ENCODE measurements around the gene PGF.

Gene PGF

DNA sequence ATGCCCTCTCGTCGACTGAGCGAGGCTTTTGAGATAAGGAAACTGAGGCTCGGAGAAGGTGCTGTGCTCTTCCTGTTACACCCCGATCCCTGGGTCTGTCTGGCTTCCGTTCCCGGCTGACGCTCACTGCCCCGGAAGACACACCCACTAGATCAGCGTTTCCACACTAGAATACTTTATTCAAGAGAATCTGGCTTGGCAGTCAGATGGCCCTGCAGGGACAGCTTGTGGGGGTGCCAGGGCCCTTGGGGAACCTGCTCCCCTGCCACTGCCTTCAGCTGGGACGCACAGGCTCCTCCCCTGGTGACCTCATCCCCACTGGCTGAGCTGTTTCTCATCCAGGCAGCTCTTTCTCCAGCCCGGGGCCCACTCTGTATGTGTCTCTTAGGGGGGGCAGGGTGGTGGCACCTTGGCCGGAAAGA, 13.7 kb downstream of the PGF start:
- DNase-seq (ENCODE audit: low read depth in 2 of 2) = peak; percentile 31 to 54
- H3K4me3 ChIP-seq (replicated peaks in 1 of 2; ENCODE audit: low read depth in 2 of 2, low read length in 2 of 2) = no peak overlapping the region
- TF ChIP-seq, protein P1, sequence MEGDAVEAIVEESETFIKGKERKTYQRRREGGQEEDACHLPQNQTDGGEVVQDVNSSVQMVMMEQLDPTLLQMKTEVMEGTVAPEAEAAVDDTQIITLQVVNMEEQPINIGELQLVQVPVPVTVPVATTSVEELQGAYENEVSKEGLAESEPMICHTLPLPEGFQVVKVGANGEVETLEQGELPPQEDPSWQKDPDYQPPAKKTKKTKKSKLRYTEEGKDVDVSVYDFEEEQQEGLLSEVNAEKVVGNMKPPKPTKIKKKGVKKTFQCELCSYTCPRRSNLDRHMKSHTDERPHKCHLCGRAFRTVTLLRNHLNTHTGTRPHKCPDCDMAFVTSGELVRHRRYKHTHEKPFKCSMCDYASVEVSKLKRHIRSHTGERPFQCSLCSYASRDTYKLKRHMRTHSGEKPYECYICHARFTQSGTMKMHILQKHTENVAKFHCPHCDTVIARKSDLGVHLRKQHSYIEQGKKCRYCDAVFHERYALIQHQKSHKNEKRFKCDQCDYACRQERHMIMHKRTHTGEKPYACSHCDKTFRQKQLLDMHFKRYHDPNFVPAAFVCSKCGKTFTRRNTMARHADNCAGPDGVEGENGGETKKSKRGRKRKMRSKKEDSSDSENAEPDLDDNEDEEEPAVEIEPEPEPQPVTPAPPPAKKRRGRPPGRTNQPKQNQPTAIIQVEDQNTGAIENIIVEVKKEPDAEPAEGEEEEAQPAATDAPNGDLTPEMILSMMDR (IDR thresholded peaks at IDR 0.05; ENCODE audit: low read depth, low read length) = no peak

DNA sequence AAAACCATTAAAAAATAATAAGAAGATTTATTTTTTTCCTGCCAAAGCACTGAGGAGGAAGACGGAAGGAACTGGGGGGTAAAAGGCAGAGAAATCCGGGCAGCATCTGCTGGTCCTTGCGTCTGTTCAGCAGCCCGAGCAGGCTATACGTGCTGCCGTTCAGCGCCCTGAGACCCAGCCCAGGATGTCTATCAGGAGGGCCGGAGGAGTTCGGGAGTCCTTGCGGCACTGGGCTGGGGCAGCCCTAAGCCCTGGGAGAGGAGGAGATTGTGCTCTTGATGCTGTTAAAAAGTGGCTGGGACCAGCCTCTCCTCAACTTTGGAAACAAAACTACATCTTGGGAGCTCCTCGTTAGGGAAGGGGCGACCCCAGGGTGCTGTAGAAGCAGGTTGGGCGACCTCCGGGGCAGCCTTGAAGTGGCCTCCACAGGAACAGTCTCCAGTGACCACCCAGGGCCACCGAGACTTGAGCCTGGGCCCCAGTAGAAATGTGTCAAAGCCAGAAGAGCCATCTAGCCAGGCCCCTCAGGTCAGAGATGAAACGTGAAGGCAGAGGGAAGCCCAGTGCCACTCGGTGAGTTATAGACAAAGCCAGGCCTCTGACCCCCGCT, 14.3 kb downstream of the PGF start:
- TF ChIP-seq, protein P1 (IDR thresholded peaks at IDR 0.05; ENCODE audit: low read depth, low read length) = no peak
- no peak overlapping the region for H3K4me3 ChIP-seq (replicated peaks in 1 of 2; ENCODE audit: low read depth in 2 of 2, low read length in 2 of 2)
- DNase-seq (ENCODE audit: low read depth in 2 of 2) = no peak

DNA sequence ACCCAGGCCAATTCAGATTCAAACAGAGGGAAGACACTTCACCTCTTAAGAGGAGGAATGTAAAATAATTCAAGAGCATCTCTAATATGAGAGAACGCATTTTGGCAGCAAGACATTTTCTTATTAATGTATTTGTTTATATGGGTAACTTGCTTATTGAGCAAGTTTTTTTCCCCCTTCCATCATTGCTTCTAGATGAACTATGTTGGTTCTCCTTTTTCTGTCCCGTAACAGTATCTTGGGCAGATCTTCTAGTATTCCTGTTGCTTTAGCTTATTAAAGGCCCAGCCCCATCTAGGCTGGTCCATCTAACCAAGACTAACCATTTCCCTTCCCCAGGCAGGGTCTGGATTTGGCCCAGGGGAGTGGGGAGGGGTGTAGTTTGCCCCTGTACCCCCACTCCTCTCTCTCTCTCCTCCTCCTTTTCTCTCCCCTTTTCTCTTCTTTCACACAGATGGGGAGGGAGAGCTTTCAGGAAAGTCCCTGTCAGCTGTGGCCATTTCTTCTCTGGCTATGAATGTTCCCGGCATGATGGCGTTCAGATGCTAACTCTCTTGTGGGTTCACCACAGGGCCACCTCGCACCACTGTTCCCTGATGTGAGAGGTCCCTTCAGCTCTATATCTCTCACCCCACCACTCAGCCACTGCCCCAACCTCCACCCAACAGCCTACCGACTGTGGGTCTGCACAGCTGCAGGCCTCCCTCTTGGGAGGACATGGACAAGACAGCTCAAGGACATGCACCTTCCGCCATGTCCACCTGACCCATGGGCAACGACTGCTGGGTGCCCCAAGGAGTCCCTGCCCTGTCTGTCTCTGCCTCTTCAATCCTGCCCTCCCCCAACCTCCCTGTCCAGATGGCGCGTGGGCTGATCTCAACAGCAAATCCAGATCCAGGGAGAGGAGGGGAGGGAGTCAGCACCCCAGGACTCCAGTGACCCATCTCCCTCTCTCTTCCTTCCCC, 16.6 kb downstream of the PGF start:
- TF ChIP-seq, protein P1 (IDR thresholded peaks at IDR 0.05; ENCODE audit: low read depth, low read length) = no peak

DNA sequence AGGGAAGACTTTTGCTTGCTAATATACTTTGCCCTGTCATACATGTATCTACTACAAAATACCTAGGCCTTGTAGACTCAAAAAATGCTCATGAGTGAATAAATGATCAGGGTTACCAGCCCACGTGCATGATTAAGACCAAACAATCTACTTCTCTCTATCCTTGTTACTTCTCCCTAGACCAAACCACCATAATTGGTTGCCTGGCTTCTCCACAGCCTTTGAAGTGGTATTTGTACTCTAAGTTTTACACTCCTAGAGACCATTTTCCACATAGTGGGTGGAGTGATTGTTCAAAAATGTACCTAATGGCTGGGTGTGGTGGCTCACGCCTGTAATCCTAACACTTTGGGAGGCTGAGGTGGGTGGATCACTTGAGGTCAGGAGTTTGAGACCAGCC, 18.2 kb downstream of the PGF start:
- H3K4me3 ChIP-seq (replicated peaks in 1 of 2; ENCODE audit: low read depth in 2 of 2, low read length in 2 of 2) = no peak overlapping the region
- TF ChIP-seq, protein P1 (IDR thresholded peaks at IDR 0.05; ENCODE audit: low read depth, low read length) = no peak
- no peak for DNase-seq (ENCODE audit: low read depth in 2 of 2)

More for the DNA sequence above, 16.6 kb downstream of the PGF start:
- DNase-seq (ENCODE audit: low read depth in 2 of 2) = no peak
- no peak overlapping the region for H3K4me3 ChIP-seq (replicated peaks in 1 of 2; ENCODE audit: low read depth in 2 of 2, low read length in 2 of 2)

DNA sequence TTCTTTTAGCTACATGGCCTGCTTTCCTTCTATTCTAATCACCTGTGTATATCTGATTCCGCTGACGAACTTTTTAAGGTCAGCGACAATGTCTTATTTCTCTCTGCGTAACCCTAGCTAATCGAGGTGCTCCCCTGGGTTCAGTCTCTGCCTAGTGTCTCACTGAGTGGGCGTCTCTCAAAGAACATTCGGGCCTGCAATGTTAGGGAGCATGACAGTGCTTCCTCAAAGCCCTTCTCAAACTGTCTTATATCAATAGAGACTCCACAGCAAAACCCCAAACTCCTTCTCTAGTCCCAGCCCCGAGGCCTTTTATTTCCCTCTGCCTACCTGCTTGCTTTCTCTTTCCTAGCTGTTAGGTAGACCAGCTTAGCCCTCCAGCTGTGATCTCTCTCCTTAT, 18.7 kb downstream of the PGF start:
- DNase-seq (ENCODE audit: low read depth in 2 of 2) = no peak
- no peak overlapping the region for H3K4me3 ChIP-seq (replicated peaks in 1 of 2; ENCODE audit: low read depth in 2 of 2, low read length in 2 of 2)
- TF ChIP-seq, protein P1 (IDR thresholded peaks at IDR 0.05; ENCODE audit: low read depth, low read length) = no peak

DNA sequence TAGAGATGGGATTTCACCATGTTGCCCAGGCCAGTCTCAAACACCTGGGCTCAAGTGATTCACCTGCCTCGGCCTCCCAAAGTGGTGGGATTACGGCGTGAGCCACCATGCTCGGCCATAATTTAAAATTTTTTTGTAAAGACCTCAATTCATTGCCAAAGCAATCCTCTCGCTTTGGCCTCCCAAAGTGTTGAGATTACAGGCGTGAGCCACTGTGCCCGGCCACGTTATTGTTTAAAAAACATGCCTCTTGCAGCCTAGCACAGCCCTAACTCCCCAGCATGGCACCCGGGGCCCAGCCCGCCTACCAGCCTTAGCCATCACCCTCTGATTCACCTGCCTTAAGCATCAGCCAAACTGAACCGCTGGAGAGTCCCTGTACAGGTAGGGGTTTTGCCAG, 19.2 kb downstream of the PGF start:
- DNase-seq (ENCODE audit: low read depth in 2 of 2) = no peak
- H3K4me3 ChIP-seq (replicated peaks in 1 of 2; ENCODE audit: low read depth in 2 of 2, low read length in 2 of 2) = no peak overlapping the region
- TF ChIP-seq, protein P1 (IDR thresholded peaks at IDR 0.05; ENCODE audit: low read depth, low read length) = no peak

All from cardiac fibroblast (primary cell).